ENCODE measurements around the gene CAPZB.

DNA sequence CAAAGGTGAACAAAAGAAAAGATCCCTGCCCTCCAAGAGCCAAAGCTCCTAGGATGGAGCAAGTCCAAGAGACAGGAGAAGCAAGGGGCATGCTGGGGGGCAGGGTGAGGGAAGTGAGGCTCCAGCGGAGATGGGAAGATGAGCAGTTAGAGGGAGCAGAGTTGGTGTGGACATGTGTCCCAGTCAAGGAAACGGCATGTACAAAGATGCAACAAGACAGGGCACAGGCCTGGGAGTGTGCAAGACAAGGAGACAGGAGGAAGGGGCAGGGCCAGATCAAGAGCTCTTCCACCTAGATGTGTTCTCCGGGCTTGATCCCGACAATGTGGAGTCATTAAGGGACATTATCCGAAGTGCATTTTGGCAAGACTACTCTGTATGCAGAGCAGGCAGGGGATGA, 82.1 kb downstream of the CAPZB start:
- TF ChIP-seq GABPA (IDR thresholded peaks at IDR 0.05; ENCODE audit: low read depth): no peak
- TF ChIP-seq, protein P1, sequence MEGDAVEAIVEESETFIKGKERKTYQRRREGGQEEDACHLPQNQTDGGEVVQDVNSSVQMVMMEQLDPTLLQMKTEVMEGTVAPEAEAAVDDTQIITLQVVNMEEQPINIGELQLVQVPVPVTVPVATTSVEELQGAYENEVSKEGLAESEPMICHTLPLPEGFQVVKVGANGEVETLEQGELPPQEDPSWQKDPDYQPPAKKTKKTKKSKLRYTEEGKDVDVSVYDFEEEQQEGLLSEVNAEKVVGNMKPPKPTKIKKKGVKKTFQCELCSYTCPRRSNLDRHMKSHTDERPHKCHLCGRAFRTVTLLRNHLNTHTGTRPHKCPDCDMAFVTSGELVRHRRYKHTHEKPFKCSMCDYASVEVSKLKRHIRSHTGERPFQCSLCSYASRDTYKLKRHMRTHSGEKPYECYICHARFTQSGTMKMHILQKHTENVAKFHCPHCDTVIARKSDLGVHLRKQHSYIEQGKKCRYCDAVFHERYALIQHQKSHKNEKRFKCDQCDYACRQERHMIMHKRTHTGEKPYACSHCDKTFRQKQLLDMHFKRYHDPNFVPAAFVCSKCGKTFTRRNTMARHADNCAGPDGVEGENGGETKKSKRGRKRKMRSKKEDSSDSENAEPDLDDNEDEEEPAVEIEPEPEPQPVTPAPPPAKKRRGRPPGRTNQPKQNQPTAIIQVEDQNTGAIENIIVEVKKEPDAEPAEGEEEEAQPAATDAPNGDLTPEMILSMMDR (IDR thresholded peaks at IDR 0.05; ENCODE audit: insufficient read depth, low read length): no peak
